RWPE2 (cell line): ENCODE results near the gene ZNF282.
A peak's percentile ranks its signal among the peaks of the same experiment; 100 is the strongest.

Experiments
- ATAC-seq: fragments of 200-7000 bp; cut with Tn5 transposase; 3 replicates; pipeline ENCODE4 v1.9.1; 2021; ENCODE audit warnings: low read depth
- DNase-seq: peaks from one replicate; pipeline ENCODE4 v3.0.0-alpha.2; 2020; ENCODE audit warnings: low spot score
- H3K27ac ChIP-seq: fragments of 450-650 bp; 2 replicates; pipeline ENCODE4 v1.5.1; 2017; ENCODE audit warnings: mild to moderate bottlenecking; ENCODE audit not compliant: poor library complexity, severe bottlenecking
- H3K27me3 ChIP-seq: fragments of 250-450 bp; sonication (Bioruptor Pico); 2 replicates; pipeline ENCODE4 v1.5.1; 2021; ENCODE audit warnings: mild to moderate bottlenecking, moderate library complexity; ENCODE audit not compliant: insufficient read depth, poor library complexity, severe bottlenecking
- H3K36me3 ChIP-seq: fragments of 250-450 bp; sonication (Bioruptor Pico); 2 replicates; pipeline ENCODE4 v1.5.1; 2020; ENCODE audit warnings: low read depth, mild to moderate bottlenecking, moderate library complexity
- H3K4me1 ChIP-seq: fragments of 250-450 bp; sonication (Bioruptor Pico); 2 replicates; pipeline ENCODE4 v1.5.1; 2021; ENCODE audit warnings: mild to moderate bottlenecking, moderate library complexity; ENCODE audit not compliant: insufficient read depth, poor library complexity, severe bottlenecking
- H3K4me3 ChIP-seq: fragments of 250-450 bp; sonication (Bioruptor Pico); 2 replicates; pipeline ENCODE4 v1.5.1; 2021; ENCODE audit warnings: mild to moderate bottlenecking, moderate library complexity; ENCODE audit not compliant: severe bottlenecking
- H3K9me3 ChIP-seq: fragments of 250-450 bp; sonication (Bioruptor Pico); 2 replicates; pipeline ENCODE4 v1.5.1; 2021; ENCODE audit warnings: mild to moderate bottlenecking, moderate library complexity; ENCODE audit not compliant: severe bottlenecking
- CTCF ChIP-seq: fragments of 450-650 bp; IDR thresholded peaks from one replicate; pipeline ENCODE4 v1.5.1; 2017; ENCODE audit warnings: mild to moderate bottlenecking, moderate library complexity; ENCODE audit not compliant: poor library complexity, severe bottlenecking

The ZNF282 gene

GRCh38 chr7:149237502-149237901 lies 42.2 kb downstream of the ZNF282 start:
- ATAC-seq (no peak), DNase-seq (no peak)
- no peak for TF ChIP-seq CTCF
- peak overlapping the region; percentile 49 for H3K27ac ChIP-seq
- H3K9me3 ChIP-seq, result peaks cover 2% of the 10 kb centered on the region
- peaks cover 8% of the 10 kb centered on the region for H3K36me3 ChIP-seq
- no peak overlapping the region for H3K4me3 ChIP-seq
- no peaks in the 10 kb centered on the region for H3K27me3 ChIP-seq
- H3K4me1 ChIP-seq, result peaks cover 35% of the 10 kb centered on the region

GRCh38 chr7:149238051-149238450 lies 42.7 kb downstream of the ZNF282 start:
- TF ChIP-seq CTCF, result no peak
- Histone ChIP-seq H3K27me3 (no peaks in the 10 kb centered on the region), H3K4me1 (peaks cover 30% of the 10 kb centered on the region), H3K27ac (peak overlapping the region; percentile 49), H3K4me3 (no peak overlapping the region), H3K36me3 (peaks cover 14% of the 10 kb centered on the region), H3K9me3 (peaks cover 8% of the 10 kb centered on the region)
- peak; percentile 24 for ATAC-seq
- DNase-seq, result no peak

- Histone ChIP-seq H3K4me3 (peak within 1 kb of the TSS; percentile 56), H3K4me1 (peaks cover 15% of the 10 kb centered on the region), H3K27ac (peak within 1 kb of the TSS; percentile 49), H3K27me3 (no peaks in the 10 kb centered on the region), H3K36me3 (peaks cover 14% of the 10 kb centered on the region), H3K9me3 (peaks cover 8% of the 10 kb centered on the region)
- DNase-seq (peak; percentile 87), ATAC-seq (peak; percentile 99)
- TF ChIP-seq CTCF, result peak; percentile 98
These were observed 44.2 kb downstream of the ZNF282 start, which contains the start of gene ZNF212 for GRCh38 chr7:149239345-149240143. TSS of gene ZNF212 (plus strand) at chr7:149239651. CDS start at chr7:149239779, 128 bp downstream.

- Histone ChIP-seq H3K4me3 (peak overlapping the region; percentile 56), H3K27ac (no peak overlapping the region), H3K4me1 (peaks cover 15% of the 10 kb centered on the region), H3K36me3 (peaks cover 14% of the 10 kb centered on the region), H3K27me3 (no peaks in the 10 kb centered on the region), H3K9me3 (peaks cover 8% of the 10 kb centered on the region)
- no peak for TF ChIP-seq CTCF
- no peak for DNase-seq
- no peak for ATAC-seq
These were observed 45.3 kb downstream of the ZNF282 start for GRCh38 chr7:149240637-149241036.

- Histone ChIP-seq H3K27ac (no peak overlapping the region), H3K4me1 (peaks cover 15% of the 10 kb centered on the region), H3K4me3 (no peak overlapping the region), H3K27me3 (no peaks in the 10 kb centered on the region), H3K36me3 (peaks cover 17% of the 10 kb centered on the region), H3K9me3 (peaks cover 8% of the 10 kb centered on the region)
- DNase-seq (no peak), ATAC-seq (no peak)
- TF ChIP-seq CTCF, result no peak
These were observed 46.4 kb downstream of the ZNF282 start for GRCh38 chr7:149241696-149242095.
